ENCODE results near the gene ZDHHC21.

The ZDHHC21 gene, protein sequence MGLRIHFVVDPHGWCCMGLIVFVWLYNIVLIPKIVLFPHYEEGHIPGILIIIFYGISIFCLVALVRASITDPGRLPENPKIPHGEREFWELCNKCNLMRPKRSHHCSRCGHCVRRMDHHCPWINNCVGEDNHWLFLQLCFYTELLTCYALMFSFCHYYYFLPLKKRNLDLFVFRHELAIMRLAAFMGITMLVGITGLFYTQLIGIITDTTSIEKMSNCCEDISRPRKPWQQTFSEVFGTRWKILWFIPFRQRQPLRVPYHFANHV

DNA sequence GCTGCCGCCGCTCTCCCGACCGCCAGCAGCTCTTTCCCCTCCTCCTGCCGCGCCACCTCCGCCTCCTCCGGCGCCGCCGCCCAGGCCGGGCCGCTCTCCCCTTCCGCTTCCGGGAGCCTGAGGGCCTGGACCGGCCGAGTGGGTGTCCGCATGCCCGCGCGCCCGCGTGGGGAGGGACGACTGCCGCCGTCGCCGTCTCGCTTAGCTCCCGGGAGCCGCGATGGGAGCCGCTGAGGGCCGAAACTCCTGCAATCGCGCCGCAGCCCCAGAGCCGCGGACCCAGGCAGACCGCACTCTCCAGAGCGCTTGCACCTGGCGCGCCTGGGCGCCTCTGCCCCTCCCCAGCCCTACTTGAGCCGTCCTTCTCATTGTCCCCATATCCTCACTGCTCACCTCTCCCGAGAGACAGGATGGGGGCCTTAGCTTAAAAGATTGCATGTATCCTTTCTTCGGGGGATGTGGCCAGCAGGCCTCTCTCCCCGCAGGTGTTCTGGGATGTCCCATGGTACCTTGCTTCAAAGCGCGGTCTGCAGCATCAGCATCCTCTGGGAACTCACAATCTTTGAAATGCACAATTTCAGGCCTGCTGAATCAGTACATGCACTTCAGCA is at the start of gene ZDHHC21:
Gene ZDHHC21 (minus strand): TSS at position 182 of the 611 bp plus-strand sequence. CDS start 19,092 bp downstream, outside the sequence.
- peak; percentile 61 for DNase-seq (ENCODE audit: low spot score)

DNA sequence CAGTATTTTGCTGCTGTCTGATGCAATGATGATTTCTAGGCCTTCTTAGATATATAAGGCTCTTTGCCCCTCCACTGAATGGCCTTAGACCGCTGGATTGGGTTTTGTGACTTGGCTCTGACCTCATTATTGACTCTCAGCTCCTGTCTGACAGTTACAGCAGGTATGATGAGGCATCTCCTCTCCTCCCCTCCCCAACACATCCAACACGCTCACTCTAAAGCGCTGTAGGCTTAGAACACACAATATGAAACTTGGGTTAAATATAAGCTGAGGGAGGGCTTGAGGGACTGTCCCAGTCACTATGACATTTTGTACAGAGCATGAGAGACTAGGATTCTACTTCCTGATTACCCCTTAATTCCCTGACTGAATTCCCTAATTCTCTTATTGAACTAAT is 48.1 kb upstream of the ZDHHC21 start:
- no peak for DNase-seq (ENCODE audit: low spot score)

DNA sequence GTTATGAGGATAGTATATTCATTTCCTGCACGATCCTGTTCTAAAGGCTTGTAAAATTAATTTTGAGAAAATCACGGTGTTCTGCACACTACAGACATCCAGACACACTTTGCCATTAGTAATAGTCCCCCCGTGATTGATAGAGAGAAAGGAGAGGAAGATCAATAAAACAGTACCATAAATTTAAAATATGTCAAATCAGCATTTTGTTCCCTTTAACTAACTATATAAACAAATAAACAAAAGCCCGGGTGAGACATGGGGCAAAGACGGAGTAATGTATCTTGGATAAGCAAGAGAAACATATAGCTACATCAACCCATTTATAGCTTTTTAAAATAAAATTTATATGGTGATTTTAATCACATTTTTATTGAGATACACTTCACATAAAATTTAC is 39.9 kb upstream of the ZDHHC21 start:
- no peak for DNase-seq (ENCODE audit: low spot score)

DNA sequence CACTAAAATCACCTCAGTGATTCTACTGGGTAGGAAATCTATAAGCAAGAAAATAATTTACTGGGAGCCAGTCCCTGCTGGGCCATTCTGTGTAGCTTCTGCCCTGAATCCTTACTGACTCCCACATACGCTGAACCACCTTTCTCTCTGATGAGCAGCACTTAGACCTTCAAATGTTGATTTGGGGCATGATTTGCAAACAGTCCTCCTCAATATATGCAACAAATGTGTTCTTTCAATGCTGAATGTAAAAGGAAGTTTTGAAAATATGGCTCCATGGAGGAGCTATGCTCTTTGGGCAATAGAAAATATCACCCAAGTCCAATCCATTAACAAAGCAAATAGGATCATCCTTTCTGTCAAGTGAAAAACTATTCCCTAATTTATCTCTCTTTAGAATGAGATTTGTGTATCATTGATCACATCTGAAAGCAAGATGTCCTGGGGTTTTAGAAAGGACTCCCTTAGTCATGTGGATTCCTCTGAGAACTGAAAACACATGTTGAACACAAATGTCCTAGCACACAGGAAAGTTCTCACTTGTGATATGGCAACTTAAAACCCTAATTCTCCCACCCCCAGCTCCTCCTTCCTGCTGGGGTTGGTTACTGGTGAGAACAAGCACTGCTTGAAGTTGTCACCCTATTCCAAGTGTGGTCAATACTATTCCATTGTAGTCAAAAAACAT is 38.2 kb upstream of the ZDHHC21 start:
- DNase-seq (ENCODE audit: low spot score) = no peak

DNA sequence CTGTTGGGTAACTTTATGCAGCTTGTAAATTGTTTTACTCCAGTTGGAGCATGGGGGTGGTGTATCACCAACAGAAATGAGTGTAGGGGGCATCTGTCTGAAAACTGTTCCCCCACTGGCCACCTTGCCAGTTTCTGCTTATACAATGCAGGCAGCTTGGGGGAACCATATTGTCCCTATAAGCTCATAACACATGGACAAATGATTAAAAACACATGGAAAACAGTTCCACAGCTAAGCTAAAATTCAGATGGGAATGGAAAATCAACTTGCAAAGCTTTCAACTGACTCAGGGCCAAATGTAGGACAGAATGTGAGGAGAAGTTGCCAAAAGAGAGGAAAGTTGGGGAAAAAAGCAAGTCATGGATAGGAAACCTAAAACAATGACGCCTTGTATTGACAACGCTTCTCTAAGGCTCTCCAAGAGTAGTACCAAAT is 37.2 kb upstream of the ZDHHC21 start:
- no peak for DNase-seq (ENCODE audit: low spot score)

DNA sequence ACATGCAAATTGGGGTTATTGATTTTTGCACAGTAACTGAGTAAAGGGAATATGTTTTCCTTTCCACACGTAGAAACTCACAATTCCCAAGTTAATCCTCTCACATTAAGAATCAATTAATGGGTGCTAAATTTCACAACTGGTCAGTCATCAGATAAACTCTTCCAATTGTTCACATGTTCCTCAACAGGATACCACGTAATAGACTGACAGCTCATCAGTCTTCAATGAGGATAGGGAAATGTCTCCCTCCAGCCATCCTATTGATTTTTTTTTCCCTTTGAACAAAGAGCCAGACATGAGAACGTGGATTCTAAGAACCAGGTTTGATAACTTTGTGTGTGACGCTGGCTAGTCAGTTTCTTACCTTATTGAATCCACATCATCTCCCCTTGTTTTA is 30.1 kb upstream of the ZDHHC21 start:
- DNase-seq (ENCODE audit: low spot score) = no peak

DNA sequence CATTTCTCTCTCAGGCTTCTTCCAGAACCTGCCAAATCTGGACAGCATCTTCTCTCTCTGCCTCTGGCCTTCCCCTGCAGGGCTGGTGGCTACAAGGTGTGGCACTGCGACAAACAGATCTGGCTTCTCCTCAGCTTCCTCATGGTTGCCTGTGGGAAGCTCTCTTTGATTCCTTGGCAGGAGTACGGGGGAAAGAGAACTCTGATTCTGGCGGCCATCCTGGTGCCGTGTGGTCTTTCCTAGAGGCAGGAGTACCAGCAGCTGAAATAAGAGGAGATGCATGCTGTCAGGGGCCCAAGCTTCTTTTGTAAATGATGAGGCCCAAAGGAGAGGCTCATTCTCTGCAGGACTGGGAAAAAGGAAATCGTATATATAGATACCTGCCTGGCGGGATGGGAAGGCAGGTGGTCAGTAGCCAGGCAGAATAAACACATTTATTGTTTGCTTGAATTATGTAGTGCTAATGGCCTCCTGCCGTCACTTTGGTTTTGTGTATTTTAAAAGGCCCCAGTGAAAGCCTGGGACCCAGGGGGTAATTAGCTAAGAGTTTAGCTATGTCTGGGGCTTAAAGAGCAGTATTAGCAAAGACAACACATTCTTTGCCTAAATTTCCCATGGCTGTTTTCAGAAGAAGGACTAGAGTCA is 29.3 kb upstream of the ZDHHC21 start, which contains the start of gene CER1:
Gene CER1 (minus strand): TSS at position 343 of the 645 bp plus-strand sequence. CDS start 61 bp downstream, at position 282.
- DNase-seq (ENCODE audit: low spot score) = no peak

DNA sequence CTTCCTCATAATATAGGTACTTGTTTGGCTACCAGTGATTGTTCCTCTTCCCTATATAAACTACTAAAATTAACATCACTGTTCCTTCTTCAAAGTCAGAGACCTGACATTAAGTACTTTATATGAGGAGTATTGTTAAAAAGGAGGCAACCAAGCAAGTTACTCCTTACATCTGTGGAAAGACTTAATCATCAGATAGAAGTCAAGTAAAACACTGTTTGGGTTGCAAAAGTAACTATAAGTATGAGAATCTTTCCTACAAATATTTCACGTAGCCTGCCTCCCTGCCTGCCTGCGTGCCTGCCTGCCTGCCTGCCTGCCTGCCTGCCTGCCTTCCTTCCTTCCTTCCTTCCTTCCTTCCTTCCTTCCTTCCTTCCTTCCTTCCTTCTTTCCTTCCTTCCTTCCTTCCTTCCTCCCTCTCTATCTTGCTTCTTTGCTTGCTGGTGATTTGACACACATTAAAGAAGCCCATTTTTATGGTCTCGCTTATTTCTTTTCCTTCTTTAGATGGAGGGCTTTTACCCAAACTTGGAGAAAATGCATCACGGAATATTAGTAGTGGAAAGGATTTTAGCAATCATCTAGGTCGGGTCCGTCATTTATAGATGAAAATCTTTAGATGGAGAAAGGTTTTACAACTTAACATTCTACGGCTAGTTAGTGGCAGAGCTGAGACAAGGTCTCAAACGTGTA is 26.1 kb upstream of the ZDHHC21 start:
- no peak for DNase-seq (ENCODE audit: low spot score)

DNA sequence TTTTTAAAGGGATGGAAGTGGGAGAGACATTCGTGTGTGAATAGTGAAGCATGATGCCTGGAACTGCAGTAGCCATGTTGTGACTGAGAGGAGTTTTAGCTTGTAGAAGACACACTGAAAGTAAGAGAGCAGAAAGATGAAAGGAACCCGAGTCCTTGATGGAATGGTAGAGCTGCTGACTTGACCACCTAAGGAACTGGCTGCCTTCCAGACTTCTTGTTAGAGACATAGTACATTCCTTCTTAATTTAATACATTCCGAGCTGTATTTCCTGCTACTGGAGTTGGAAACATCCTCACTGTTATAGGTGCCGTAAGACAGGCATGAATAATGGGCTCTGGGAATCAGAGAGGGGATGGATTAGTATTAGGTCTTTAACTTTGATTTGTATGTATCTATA is 21.9 kb upstream of the ZDHHC21 start:
- no peak for DNase-seq (ENCODE audit: low spot score)

DNA sequence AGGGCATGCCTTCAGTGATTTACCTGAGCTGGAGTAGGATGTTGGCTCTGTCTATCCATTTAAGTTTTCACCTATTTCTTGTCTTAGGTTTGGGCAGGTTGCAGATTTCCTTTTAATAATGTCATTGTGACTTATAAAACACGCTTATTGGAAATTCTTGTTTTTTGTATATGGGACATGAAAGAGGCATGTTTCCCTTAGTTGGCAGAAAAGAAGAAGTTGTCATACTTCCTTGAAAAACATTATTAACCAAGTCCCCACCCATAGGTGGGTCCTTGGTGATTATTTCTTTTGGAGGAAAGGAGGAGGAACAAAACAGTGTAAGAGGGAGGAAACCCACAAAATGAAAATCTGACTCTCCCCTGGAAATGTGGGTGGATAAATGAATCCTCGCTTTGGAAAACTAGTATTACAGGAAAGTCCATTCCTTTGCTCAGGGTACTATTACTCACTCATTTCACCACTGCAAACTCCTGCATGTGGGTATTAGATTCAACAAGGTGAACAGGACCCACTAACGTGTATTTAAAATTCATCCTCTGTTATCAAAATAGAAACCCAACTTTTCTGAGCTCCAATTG is 20.0 kb upstream of the ZDHHC21 start:
- no peak for DNase-seq (ENCODE audit: low spot score)

DNA sequence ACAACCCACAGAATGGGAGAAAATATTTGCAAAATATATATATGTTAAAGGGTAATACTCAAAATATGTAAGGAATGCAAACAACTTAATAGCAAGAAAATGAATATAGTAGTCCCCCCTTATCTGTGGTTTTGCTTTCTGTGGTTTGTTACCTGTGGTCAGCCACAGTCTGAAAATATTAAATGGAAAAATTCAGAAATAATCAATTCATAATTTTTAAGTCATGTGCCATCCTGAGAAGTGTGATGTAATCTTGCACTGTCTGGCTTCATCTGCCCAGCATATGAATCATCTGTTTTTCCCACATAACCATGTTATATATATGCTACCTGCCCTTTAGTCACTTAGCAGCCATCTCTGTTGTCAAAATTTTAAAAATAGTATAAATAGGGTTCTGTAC is 17.6 kb upstream of the ZDHHC21 start:
- no peak for DNase-seq (ENCODE audit: low spot score)

DNA sequence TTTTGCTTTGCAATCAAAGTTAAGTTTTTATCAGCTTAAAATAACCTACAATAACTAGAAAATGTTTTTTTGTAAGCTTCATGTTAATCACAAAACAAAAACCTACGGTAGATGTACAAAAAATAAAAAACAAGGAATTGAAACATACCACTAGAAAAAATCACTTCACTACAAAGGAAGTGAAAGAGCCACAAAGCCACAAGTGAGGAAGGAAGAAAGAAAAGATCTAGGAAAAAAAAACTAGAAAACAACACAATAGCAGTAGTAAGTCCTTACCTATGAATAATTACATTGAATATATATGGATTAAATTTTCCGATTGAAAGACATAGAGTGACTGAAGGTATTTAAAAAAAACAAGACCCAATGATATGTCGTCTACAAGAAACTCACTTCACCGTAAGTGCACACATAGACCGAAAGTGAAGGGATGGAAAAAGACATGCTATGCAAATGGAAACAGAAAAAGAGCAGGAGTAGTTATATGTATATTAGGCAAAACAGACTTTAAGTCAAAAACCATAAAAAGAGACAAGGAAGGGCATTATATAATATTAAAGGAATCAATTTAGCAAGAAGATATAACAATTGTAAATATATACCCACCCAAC is 13.4 kb upstream of the ZDHHC21 start:
- no peak for DNase-seq (ENCODE audit: low spot score)

DNA sequence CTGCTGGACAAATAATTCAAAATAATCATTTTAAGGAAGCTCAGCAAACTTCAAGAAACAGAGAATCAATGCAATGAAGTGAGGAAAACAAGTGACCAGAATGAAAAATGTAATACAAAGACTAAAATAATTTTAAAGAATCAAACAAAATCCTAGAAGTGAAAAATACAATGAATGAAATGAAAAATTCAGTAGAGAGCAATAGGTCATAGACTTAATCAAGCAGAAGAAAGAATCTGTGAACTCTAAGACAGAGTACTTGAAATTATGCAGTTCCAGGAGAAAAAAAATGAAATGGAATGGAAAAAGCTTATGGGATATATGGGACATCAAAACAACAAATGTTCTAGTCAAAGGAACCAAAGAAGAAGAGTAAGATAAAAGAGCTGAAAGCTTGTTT is 11.8 kb upstream of the ZDHHC21 start:
- no peak for DNase-seq (ENCODE audit: low spot score)

DNA sequence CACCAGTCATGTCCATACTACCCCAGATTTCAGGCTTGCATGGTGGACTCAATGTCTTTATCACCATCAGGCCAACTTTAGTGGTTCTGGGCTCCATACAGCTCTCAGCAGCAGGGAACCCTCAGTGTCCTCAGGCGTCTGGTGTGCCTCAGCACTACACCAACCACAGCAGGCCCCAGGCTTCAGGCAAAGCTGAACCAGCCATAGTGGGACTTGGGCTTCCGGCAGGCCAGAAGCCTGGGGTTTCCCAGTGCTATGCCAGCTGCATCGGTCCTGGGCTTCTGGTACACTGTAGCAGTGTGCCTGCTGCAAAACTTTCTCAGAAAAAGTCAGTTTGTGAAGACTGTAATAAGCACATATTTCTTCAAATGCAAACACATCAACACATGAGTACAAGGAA is 11.0 kb upstream of the ZDHHC21 start:
- no peak for DNase-seq (ENCODE audit: low spot score)

DNA sequence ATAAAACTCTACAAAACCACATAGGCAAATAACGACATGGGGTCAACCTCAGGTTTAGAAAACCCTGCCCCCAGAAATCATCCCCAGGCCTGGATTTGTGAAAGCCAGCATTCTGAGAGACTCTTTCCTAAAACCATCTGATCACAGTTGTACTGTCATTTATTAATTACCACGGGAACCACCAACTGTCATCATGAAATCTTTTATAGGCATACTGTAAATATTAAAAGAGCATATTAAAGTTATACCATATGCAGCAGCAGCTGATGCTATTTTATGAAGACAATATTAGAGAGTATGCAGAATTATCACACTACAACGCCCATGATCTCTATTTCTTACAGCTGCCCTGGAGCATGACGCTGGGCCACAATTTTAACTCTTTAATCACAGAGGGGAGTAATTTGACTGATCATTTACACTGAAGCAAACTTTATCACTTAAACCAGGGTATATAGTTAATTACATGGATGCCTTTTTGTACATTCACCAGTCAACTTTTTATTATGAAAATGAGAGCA is 9.0 kb upstream of the ZDHHC21 start:
- DNase-seq (ENCODE audit: low spot score) = no peak

DNA sequence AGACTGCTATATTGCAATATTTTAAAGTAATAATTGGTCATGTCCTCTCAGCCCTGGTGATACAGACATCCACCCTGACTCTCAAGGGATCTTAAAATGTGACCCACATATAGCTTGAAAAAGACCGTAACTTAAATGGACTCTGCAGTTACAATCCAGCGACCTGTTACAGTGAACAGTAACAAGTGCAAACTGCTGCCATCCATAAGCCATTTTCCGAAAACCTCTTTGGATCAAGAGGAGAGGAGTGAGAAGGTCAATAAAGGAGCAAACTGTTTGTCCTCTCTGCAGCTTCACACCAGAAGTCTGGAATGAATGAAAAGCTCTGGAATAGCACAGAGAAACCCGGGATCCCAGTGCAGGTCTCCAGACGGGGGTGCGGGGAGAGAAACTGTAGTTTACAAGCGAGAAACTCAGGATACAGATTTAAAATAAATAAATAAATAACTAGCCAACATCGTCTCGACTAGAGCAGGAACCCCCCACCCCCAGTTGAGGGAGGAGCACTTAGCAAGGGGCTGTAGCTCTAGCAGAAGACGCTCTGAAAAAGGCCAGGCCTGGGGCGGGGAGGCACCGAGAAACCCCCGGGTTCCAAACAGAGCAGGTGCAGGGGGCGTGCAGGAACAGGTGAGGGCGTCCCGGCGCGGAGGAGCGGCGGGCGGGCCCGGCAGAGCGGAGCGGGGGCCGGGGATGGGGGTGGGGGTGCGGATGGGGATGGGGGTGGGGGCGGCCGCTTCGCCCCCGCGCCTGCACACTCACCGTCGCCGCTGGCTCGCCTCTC is 572 bp downstream of the ZDHHC21 start:
- DNase-seq (ENCODE audit: low spot score) = peak; percentile 4

DNA sequence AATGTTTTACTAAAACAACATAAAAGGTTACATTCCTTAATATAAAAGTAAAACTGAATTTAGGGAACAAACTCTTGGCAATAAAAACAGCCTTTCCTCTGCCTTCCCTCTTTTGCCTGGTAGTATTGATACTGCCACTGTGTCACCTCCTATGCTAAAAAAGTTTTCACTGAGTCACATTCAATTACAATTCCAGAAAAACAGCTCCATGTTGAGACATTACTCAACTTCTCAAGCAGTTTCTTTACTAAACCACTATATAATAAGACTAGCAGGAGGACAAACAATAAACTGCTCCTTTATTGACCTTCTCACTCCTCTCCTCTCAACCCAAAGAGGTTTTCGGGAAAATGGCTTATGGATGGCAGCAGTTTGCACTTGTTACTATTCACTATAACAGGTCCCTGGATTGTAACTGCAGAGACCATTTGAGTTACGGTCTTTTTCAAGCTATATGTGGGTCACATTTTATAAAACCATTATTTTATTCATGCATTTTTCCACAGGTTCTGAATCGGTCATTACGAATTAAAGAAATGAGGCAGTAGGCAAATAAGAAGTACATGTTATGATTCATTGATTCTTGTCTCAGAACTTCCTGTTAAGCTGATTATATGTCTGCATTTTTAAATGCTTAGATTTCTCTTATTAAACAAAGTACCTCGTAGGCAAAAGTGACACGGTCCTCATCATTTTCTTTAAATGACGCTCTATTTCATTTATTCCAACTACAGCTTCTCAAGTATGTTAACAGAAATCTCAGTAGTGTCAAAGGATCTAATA is 2.1 kb downstream of the ZDHHC21 start:
- DNase-seq (ENCODE audit: low spot score) = no peak

DNA sequence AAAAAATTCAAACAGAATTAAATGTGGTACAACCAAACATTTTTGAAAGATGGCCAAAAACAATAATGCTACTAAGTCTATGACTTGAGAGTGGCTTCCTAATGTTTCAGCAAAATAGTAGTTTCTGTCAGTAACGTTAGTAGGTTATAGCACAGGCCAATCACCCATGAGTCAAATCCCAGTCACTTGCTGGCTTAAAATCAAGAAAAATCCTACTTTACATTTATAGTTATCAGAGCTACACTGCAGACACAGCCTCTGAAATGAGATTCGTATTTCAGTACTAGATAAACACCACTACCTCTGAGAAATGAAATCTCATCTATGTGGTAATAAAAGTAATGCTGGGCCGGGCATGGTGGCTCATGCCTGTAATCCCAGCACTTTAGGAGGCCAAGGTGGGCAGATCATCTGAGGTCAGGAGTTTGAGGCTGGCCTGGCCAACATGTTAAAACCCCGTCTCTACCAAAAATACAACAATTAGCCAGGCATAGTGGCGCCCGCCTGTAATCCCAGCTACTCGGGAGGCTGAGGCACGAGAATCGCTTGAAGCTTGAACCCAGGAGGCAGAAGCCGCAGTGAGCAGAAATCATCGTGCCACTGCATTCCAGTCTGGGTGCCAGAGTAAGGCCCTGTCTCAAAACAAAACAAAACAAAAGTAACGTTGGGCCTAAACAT is 6.1 kb downstream of the ZDHHC21 start:
- DNase-seq (ENCODE audit: low spot score) = no peak

DNA sequence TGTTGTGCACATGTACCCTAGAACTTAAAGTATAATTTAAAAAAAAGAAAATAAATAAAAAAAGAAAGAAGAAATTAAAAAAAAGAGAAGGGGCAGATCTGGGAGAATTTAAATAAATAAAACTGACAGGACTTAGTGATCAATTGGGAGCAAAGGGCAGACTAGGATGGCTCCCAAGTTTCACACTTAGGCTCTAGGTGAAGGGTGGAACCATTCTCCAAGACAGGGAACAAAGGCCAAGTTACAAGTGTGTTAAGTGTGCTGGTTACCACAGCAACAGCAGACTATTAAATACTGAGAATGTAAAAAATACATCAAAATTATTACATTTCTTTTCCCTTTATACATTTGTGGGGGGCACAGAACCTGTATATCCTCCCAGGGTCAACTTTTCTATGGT is 7.1 kb downstream of the ZDHHC21 start:
- no peak for DNase-seq (ENCODE audit: low spot score)

Data from LoVo (cell line).